A673 (cell line): ENCODE data around the gene SYNJ1. TPM values are rescaled to one million over a fixed set of nuclear protein-coding genes. Genes with fewer than 3 reads are reported as not detected.

ENCODE experiments used
- BruUV-seq: library from RNA; stranded (reverse); fragments of 400-500 nt; replicated peaks from 2 replicates; lab custom pipeline; 2021; lab: Mats Ljungman, UMichigan
- CTCF ChIA-PET: fragments of 300-600 bp; sonication (Branson Sonifier 250); formaldehyde crosslinking; loops from one replicate; lab custom pipeline; 2022; ENCODE audit warnings: antibody characterized with exemption; lab: Charles Lee
- POLR2A ChIA-PET: fragments of 300-600 bp; sonication (Branson Sonifier 250); formaldehyde crosslinking; loops from one replicate; lab custom pipeline; 2022; ENCODE audit warnings: antibody characterized with exemption; ENCODE audit not compliant: low non-redundant PET; lab: Charles Lee
- DNase-seq: peaks from one replicate; pipeline ENCODE4 v3.0.0-alpha.2; 2015; ENCODE audit warnings: low spot score
- H3K27ac ChIP-seq: fragments of 200-600 bp; sonication (generic); 2 replicates; pipeline ENCODE4 v1.5.1; 2016; ENCODE audit warnings: mixed run types, low read depth, mild to moderate bottlenecking, mixed read lengths, antibody characterized with exemption, low read length; ENCODE audit not compliant: poor library complexity, severe bottlenecking
- H3K27me3 ChIP-seq: fragments of 200-600 bp; sonication (generic); replicated peaks from 2 replicates; pipeline ENCODE4 v1.6.1; 2017; ENCODE audit warnings: mixed run types, low read depth, mild to moderate bottlenecking, mixed read lengths, antibody characterized with exemption, low read length; ENCODE audit not compliant: insufficient read depth, poor library complexity
- H3K36me3 ChIP-seq: fragments of 200-600 bp; sonication (generic); 2 replicates; pipeline ENCODE4 v1.6.1; 2016; ENCODE audit warnings: mixed run types, mild to moderate bottlenecking, mixed read lengths, antibody characterized with exemption, low read length; ENCODE audit not compliant: insufficient read depth, poor library complexity, severe bottlenecking
- H3K4me1 ChIP-seq: fragments of 200-600 bp; sonication (generic); 2 replicates; pipeline ENCODE4 v1.6.1; 2017; ENCODE audit warnings: mixed run types, mild to moderate bottlenecking, mixed read lengths, antibody characterized with exemption, low read length; ENCODE audit not compliant: insufficient read depth, poor library complexity, severe bottlenecking
- H3K4me3 ChIP-seq: fragments of 200-600 bp; sonication (generic); 2 replicates; pipeline ENCODE4 v1.5.1; 2016; ENCODE audit warnings: low read depth, mixed run types, mild to moderate bottlenecking, mixed read lengths, low read length; ENCODE audit not compliant: poor library complexity, severe bottlenecking
- H3K9me3 ChIP-seq: fragments of 200-600 bp; sonication (generic); 2 replicates; pipeline ENCODE4 v1.6.1; 2016; ENCODE audit warnings: mixed run types, low read depth, mild to moderate bottlenecking, mixed read lengths, antibody characterized with exemption, low read length; ENCODE audit not compliant: poor library complexity, severe bottlenecking
- CTCF ChIP-seq: fragments of 300-800, 200-600 bp; sonication (generic); conservative IDR thresholded peaks from 2 replicates; pipeline ENCODE4 v1.5.1; 2017; ENCODE audit warnings: low read depth, mild to moderate bottlenecking, antibody characterized with exemption, low read length, moderate library complexity, mixed read lengths
- EZH2 ChIP-seq: fragments of 200-600 bp; sonication (generic); IDR thresholded peaks from 2 replicates; pipeline ENCODE4 v1.6.1; 2017; ENCODE audit warnings: borderline replicate concordance, low read depth, mild to moderate bottlenecking, mixed read lengths, antibody characterized with exemption, low read length; ENCODE audit not compliant: poor library complexity, severe bottlenecking
- intact Hi-C: fragments of 100-400 bp; cut with micrococcal nuclease; formaldehyde crosslinking; loops from one replicate; pipeline ENCODE4 v1.10.0; 2022; ENCODE audit not compliant: unreplicated experiment
- total RNA-seq: library from RNA; stranded (reverse); gene quantifications from 2 replicates; pipeline ENCODE4 v1.2.3, GENCODE V29; 2021

Gene SYNJ1
- total RNA-seq, 1 experiment from 2014 or later: 17.1 TPM

GRCh38 chr21:32772281-32773047 is 44.7 kb upstream of the SYNJ1 start:
- Histone ChIP-seq H3K4me3 (peak overlapping the region; percentile 98), H3K36me3 (peaks cover 15% of the 10 kb centered on the region), H3K27me3 (no peaks in the 10 kb centered on the region), H3K4me1 (peaks cover 17% of the 10 kb centered on the region), H3K9me3 (no peaks in the 10 kb centered on the region), H3K27ac (peak overlapping the region; percentile 63)
- DNase-seq: peak; percentile 6
- CTCF ChIA-PET: no interaction called here
- TF ChIP-seq CTCF (no peak), EZH2 (no peak)
- POLR2A ChIA-PET: no interaction called here
- TSS peak; percentile 84 for BruUV-seq
- intact Hi-C loops: no loop called here

GRCh38 chr21:32770871-32771523 is 43.2 kb upstream of the SYNJ1 start:
- no TSS peak for BruUV-seq
- Histone ChIP-seq H3K4me1 (peaks cover 17% of the 10 kb centered on the region), H3K27me3 (no peaks in the 10 kb centered on the region), H3K27ac (peak overlapping the region; percentile 97), H3K36me3 (peaks cover 28% of the 10 kb centered on the region), H3K4me3 (peak overlapping the region; percentile 98), H3K9me3 (no peaks in the 10 kb centered on the region)
- ChIA-PET CTCF (interaction anchor here (0.6 to 0.8 kb wide), 6 partner anchors 44 to 429 kb away, joined by 4 to 14 read pairs (median 6); no protein-coding TSS in a partner anchor), POLR2A (interaction anchor here (0.6 to 0.7 kb wide), 5 partner anchors 49 to 771 kb away, joined by 5 to 13 read pairs (median 12); no protein-coding TSS in a partner anchor)
- TF ChIP-seq EZH2 (no peak), CTCF (no peak)
- DNase-seq: peak; percentile 56
- intact Hi-C loops: no loop called here

- ChIA-PET CTCF (no interaction called here), POLR2A (no interaction called here)
- no peak for TF ChIP-seq EZH2
- TF ChIP-seq CTCF: no peak
- intact Hi-C loops: loop anchor here (5.0 kb wide), 1 partner anchor 36 kb away; no protein-coding TSS in a partner anchor
- Histone ChIP-seq H3K4me3 (no peak overlapping the region), H3K27ac (no peak overlapping the region), H3K36me3 (peaks cover 49% of the 10 kb centered on the region), H3K4me1 (peaks cover 17% of the 10 kb centered on the region), H3K27me3 (no peaks in the 10 kb centered on the region), H3K9me3 (no peaks in the 10 kb centered on the region)
- no peak for DNase-seq
- no TSS peak for BruUV-seq
Observed at GRCh38 chr21:32768530-32768929, 40.7 kb upstream of the SYNJ1 start.
